H1 (cell line): ENCODE measurements around the gene COX19.

Source experiments
- ATF2 ChIP-seq: IDR thresholded peaks from 2 replicates; pipeline ENCODE4 v1.6.1; 2012; ENCODE audit warnings: low read length, inconsistent platforms
- ATF3 ChIP-seq: IDR thresholded peaks from 2 replicates; pipeline ENCODE4 v1.6.1; 2011; ENCODE audit warnings: low read depth, mild to moderate bottlenecking, low read length; ENCODE audit not compliant: insufficient read depth
- BRCA1 ChIP-seq: IDR thresholded peaks from 2 replicates; pipeline ENCODE4 v1.6.1; 2012; ENCODE audit warnings: low read depth, low read length, improper control_type of control experiment
- CEBPB ChIP-seq: IDR thresholded peaks from 2 replicates; pipeline ENCODE4 v1.6.1; 2012; ENCODE audit warnings: low read depth, low read length
- CTCF ChIP-seq, 3 experiments: IDR thresholded peaks; 1 replicate in 2 of 3; 2 replicates in 1 of 3; pipeline versions ENCODE4 v1.5.1 to v1.6.1; 2011; ENCODE audit warnings: low read length in 3 of 3, mild to moderate bottlenecking in 3 of 3, inconsistent platforms in 2 of 3, low read depth in 1 of 3, moderate library complexity in 1 of 3; ENCODE audit not compliant: insufficient read depth in 1 of 3; ENCODE audit errors: control extremely low read depth in 1 of 3
- POLR2A ChIP-seq, 2 experiments: IDR thresholded peaks; 1 replicate in 1 of 2; 2 replicates in 1 of 2; pipeline ENCODE4 v1.6.1; 2011; ENCODE audit warnings: low read depth in 2 of 2, low read length in 2 of 2, mild to moderate bottlenecking in 2 of 2; ENCODE audit errors: control extremely low read depth in 1 of 2
- RBBP5 ChIP-seq: IDR thresholded peaks from 2 replicates; pipeline ENCODE4 v1.7.1; 2012; ENCODE audit warnings: low read depth, mild to moderate bottlenecking, inconsistent platforms, low read length, moderate library complexity, borderline replicate concordance
- RNF2 ChIP-seq: fragments of 200-900, 300-1000 bp; sonication (generic); IDR thresholded peaks from 2 replicates; pipeline ENCODE4 v1.7.1; 2016; ENCODE audit warnings: borderline replicate concordance, low read depth, mild to moderate bottlenecking, antibody characterized with exemption, low read length; ENCODE audit not compliant: poor library complexity, severe bottlenecking; ENCODE audit errors: missing control alignments
- SP1 ChIP-seq: IDR thresholded peaks from 2 replicates; pipeline ENCODE4 v1.6.1; 2011; ENCODE audit warnings: low read depth, low read length
- TEAD4 ChIP-seq: IDR thresholded peaks from 2 replicates; pipeline ENCODE4 v1.6.1; 2012; ENCODE audit warnings: low read depth, low read length, inconsistent platforms, mixed read lengths

- TF ChIP-seq BRCA1, result no peak
- no peak for TF ChIP-seq TEAD4
- TF ChIP-seq RNF2, result no peak
- TF ChIP-seq CTCF (IDR thresholded peaks at IDR 0.05; ENCODE audit: control extremely low read depth in 1 of 3, insufficient read depth in 1 of 3, low read depth in 1 of 3, low read length in 3 of 3), result no peak
- TF ChIP-seq ATF2, result no peak
- TF ChIP-seq RBBP5, result no peak
- no peak for TF ChIP-seq SP1
- no peak for TF ChIP-seq ATF3
- TF ChIP-seq POLR2A (IDR thresholded peaks at IDR 0.05; ENCODE audit: control extremely low read depth in 1 of 2, low read depth in 2 of 2, low read length in 2 of 2), result no peak
- no peak for TF ChIP-seq CEBPB
Measured at GRCh38 chr7:1016577-1017531, 41.5 kb upstream of the COX19 start.
